Activated naive CD4-positive, alpha-beta T cell treated with anti-CD3 and anti-CD28 coated beads for 36 hours (primary cell): ENCODE data around the gene NXNL2. TPM values are rescaled to one million over a fixed set of nuclear protein-coding genes. Genes with fewer than 3 reads are reported as not detected.

Experiments
- CTCF ChIA-PET: fragments of 350-600 bp; sonication (Branson Sonifier 250); formaldehyde crosslinking; loops from one replicate; lab custom pipeline; 2021; ENCODE audit warnings: antibody characterized with exemption; lab: Charles Lee
- DNase-seq: peaks from one replicate; pipeline ENCODE4 v3.0.0-alpha.2; 2020
- H3K27ac Mint-ChIP-seq: one replicate; pipeline ENCODE4 v1.8.0; 2021; ENCODE audit warnings: mild to moderate bottlenecking, mixed read lengths
- H3K27me3 Mint-ChIP-seq: one replicate; pipeline ENCODE4 v1.8.0; 2021; ENCODE audit warnings: low read depth, mixed read lengths
- H3K36me3 Mint-ChIP-seq: one replicate; pipeline ENCODE4 v1.8.0; 2021; ENCODE audit warnings: low read depth, mixed read lengths
- H3K4me1 Mint-ChIP-seq: one replicate; pipeline ENCODE4 v1.8.0; 2021; ENCODE audit warnings: low read depth, mixed read lengths
- H3K4me3 Mint-ChIP-seq: one replicate; pipeline ENCODE4 v1.8.0; 2021; ENCODE audit warnings: mild to moderate bottlenecking, moderate library complexity, mixed read lengths
- H3K9me3 Mint-ChIP-seq: one replicate; pipeline ENCODE4 v1.8.0; 2021; ENCODE audit warnings: mixed read lengths
- intact Hi-C: fragments of 100-400 bp; cut with micrococcal nuclease; formaldehyde crosslinking; loops from one replicate; pipeline ENCODE4 v1.15.1; 2023
- total RNA-seq, 2 experiments: library from RNA; stranded (reverse); gene quantifications; one replicate each; pipeline ENCODE4 v1.2.3, GENCODE V29; 2021

NXNL2 gene
- total RNA-seq, 2 experiments from 2014 or later = not detected

- H3K9me3 Mint-ChIP-seq = peaks cover 5% of the 10 kb centered on the region
- H3K4me3 Mint-ChIP-seq = no peak overlapping the region
- DNase-seq = no peak
- no peaks in the 10 kb centered on the region for H3K36me3 Mint-ChIP-seq
- H3K27me3 Mint-ChIP-seq = peaks cover 8% of the 10 kb centered on the region
- H3K27ac Mint-ChIP-seq = no peak overlapping the region
- H3K4me1 Mint-ChIP-seq = peaks cover 9% of the 10 kb centered on the region
- CTCF ChIA-PET = no interaction called here
- intact Hi-C loops = no loop called here
Observed at GRCh38 chr9:88587885-88588649, 53.1 kb downstream of the NXNL2 start.

GRCh38 chr9:88589656-88590055 is 54.7 kb downstream of the NXNL2 start:
- H3K9me3 Mint-ChIP-seq = peaks cover 5% of the 10 kb centered on the region
- H3K36me3 Mint-ChIP-seq = no peaks in the 10 kb centered on the region
- DNase-seq = no peak
- CTCF ChIA-PET = no interaction called here
- peaks cover 7% of the 10 kb centered on the region for H3K4me1 Mint-ChIP-seq
- intact Hi-C loops = loop anchor here (5.0 kb wide), 1 partner anchor 417 kb away; no protein-coding TSS in a partner anchor
- H3K27me3 Mint-ChIP-seq = no peaks in the 10 kb centered on the region
- no peak overlapping the region for H3K4me3 Mint-ChIP-seq
- H3K27ac Mint-ChIP-seq = no peak overlapping the region

GRCh38 chr9:88590558-88591146 is 55.7 kb downstream of the NXNL2 start:
- CTCF ChIA-PET = interaction anchor here (1.9 kb wide), 1 partner anchor 410 kb away, joined by 5 read pairs; no protein-coding TSS in a partner anchor
- intact Hi-C loops = loop anchor here (5.0 kb wide), 1 partner anchor 418 kb away; no protein-coding TSS in a partner anchor
- no peak overlapping the region for H3K27ac Mint-ChIP-seq
- peaks cover 5% of the 10 kb centered on the region for H3K9me3 Mint-ChIP-seq
- no peaks in the 10 kb centered on the region for H3K36me3 Mint-ChIP-seq
- H3K27me3 Mint-ChIP-seq = no peaks in the 10 kb centered on the region
- peak; percentile 13 for DNase-seq
- H3K4me1 Mint-ChIP-seq = peaks cover 5% of the 10 kb centered on the region
- H3K4me3 Mint-ChIP-seq = no peak overlapping the region

GRCh38 chr9:88593537-88594185 is 58.7 kb downstream of the NXNL2 start:
- Mint-ChIP-seq H3K27ac (no peak overlapping the region), H3K4me3 (no peak overlapping the region), H3K27me3 (peaks cover 6% of the 10 kb centered on the region), H3K4me1 (peaks cover 5% of the 10 kb centered on the region), H3K9me3 (no peaks in the 10 kb centered on the region), H3K36me3 (no peaks in the 10 kb centered on the region)
- CTCF ChIA-PET = interaction anchor here (0.6 to 1.6 kb wide), 4 partner anchors 14 to 412 kb away, joined by 3 to 4 read pairs (median 3); no protein-coding TSS in a partner anchor
- peak; percentile 74 for DNase-seq
- intact Hi-C loops = loop anchor here (1.0 to 5.0 kb wide), 5 partner anchors 148 to 685 kb away; no protein-coding TSS in a partner anchor

Other genes with a start within 250 kb of the NXNL2 start
- 10 to 100 TPM; 20.2 to 21.4 TPM for gene SPIN1, start 146.7 kb upstream of the NXNL2 start, total RNA-seq